Natural killer cell (primary cell): ENCODE data around the gene MMAB. TPM values are rescaled to one million over a fixed set of nuclear protein-coding genes. Genes with fewer than 3 reads are reported as not detected.

Source experiments
- ATAC-seq, 3 donors: fragments of 150-1000 bp in 2 of 3; fragments of 200-7000 bp in 1 of 3; cut with Tn5 transposase; 1 replicate in 1 of 3; 2 replicates in 2 of 3; pipeline ENCODE4 v1.10.0; 2021; ENCODE audit warnings: mild to moderate bottlenecking in 2 of 3, moderate library complexity in 2 of 3
- DNase-seq, 2 donors: peaks; one replicate each; pipeline versions ENCODE4 v3.0.0 to v3.0.0-alpha.2; 2013 to 2021; ENCODE audit warnings: mixed read lengths in 1 of 2
- H3K27ac ChIP-seq: one replicate; pipeline ENCODE4 v1.5.1; 2013; ENCODE audit warnings: mild to moderate bottlenecking, low read length
- H3K27me3 ChIP-seq: one replicate; pipeline ENCODE4 v1.6.1; 2013; ENCODE audit warnings: low read length; ENCODE audit not compliant: control insufficient read depth, insufficient read depth
- H3K36me3 ChIP-seq: one replicate; pipeline ENCODE4 v1.6.1; 2013; ENCODE audit warnings: low read length; ENCODE audit not compliant: control insufficient read depth, insufficient read depth
- H3K4me1 ChIP-seq: one replicate; pipeline ENCODE4 v1.6.1; 2013; ENCODE audit warnings: low read length; ENCODE audit not compliant: control insufficient read depth, insufficient read depth
- H3K4me3 ChIP-seq: one replicate; pipeline ENCODE4 v1.5.1; 2013; ENCODE audit warnings: low read length
- H3K9me3 ChIP-seq: one replicate; pipeline ENCODE4 v1.6.1; 2013; ENCODE audit warnings: low read length; ENCODE audit not compliant: control insufficient read depth, insufficient read depth
- H3K27ac Mint-ChIP-seq, 2 donors: one replicate each; pipeline ENCODE4 v1.8.0; 2022; ENCODE audit warnings: mild to moderate bottlenecking in 2 of 2, mixed read lengths in 2 of 2, moderate library complexity in 1 of 2
- H3K27me3 Mint-ChIP-seq, 2 donors: one replicate each; pipeline ENCODE4 v1.8.0; 2022; ENCODE audit warnings: low read depth in 2 of 2, mixed read lengths in 2 of 2
- H3K36me3 Mint-ChIP-seq: one replicate; pipeline ENCODE4 v1.8.0; 2022; ENCODE audit warnings: mixed read lengths
- H3K4me1 Mint-ChIP-seq, 2 donors: one replicate each; pipeline ENCODE4 v1.8.0; 2022; ENCODE audit warnings: mixed read lengths in 2 of 2
- H3K4me3 Mint-ChIP-seq: one replicate; pipeline ENCODE4 v1.8.0; 2022; ENCODE audit warnings: mild to moderate bottlenecking, moderate library complexity, mixed read lengths
- H3K9me3 Mint-ChIP-seq, 2 donors: one replicate each; pipeline ENCODE4 v1.8.0; 2022; ENCODE audit warnings: mixed read lengths in 2 of 2
- CTCF ChIP-seq: fragments of 200-600 bp; IDR thresholded peaks from one replicate; pipeline ENCODE4 v1.8.0; 2022; ENCODE audit warnings: antibody characterized with exemption
- WGBS: methylation state at CpG from one replicate; pipeline ENCODE4 v1.1.7; 2013; ENCODE audit warnings: missing lambda C conversion rate; ENCODE audit not compliant: insufficient coverage; 5-methylcytosine and 5-hydroxymethylcytosine counted together
- intact Hi-C: fragments of 100-400 bp; cut with micrococcal nuclease; formaldehyde crosslinking; loops from one replicate; pipeline ENCODE4 v1.14.2; 2022
- total RNA-seq, 4 donors: library from RNA; stranded (reverse); fragments of 120-200 nt in 1 of 4; gene quantifications; one replicate each; pipeline versions ENCODE4 v1.2.3 to v1.2.4, GENCODE V29; 2013 to 2022

The MMAB gene
- total RNA-seq, 3 donors from 2014 or later (not counting 1 experiment from before 2014, with no cell fraction given): 17.1 to 18.3 (median 17.6) TPM

GRCh38 chr12:109608793-109609192, 35.5 kb upstream of the MMAB start:
- Mint-ChIP-seq H3K4me3 (no peak overlapping the region), H3K27ac (no peak overlapping the region), H3K9me3 (no peaks in the 10 kb centered on the region), H3K36me3 (no peaks in the 10 kb centered on the region), H3K4me1 (no peaks in the 10 kb centered on the region), H3K27me3 (peaks cover 3 to 12% of the 10 kb centered on the region in 2 donors)
- WGBS: 92% methylated on average over 2 of the region's 3 CpGs
- no peaks in the 10 kb centered on the region for H3K36me3 ChIP-seq
- intact Hi-C loops: no loop called here
- TF ChIP-seq CTCF: no peak
- no peak overlapping the region for H3K27ac ChIP-seq
- H3K9me3 ChIP-seq: no peaks in the 10 kb centered on the region
- H3K4me1 ChIP-seq: peaks cover 3% of the 10 kb centered on the region
- no peak for ATAC-seq
- no peaks in the 10 kb centered on the region for H3K27me3 ChIP-seq
- no peak for DNase-seq
- no peak overlapping the region for H3K4me3 ChIP-seq

- ATAC-seq: no peak
- no peak overlapping the region for H3K4me3 Mint-ChIP-seq
- intact Hi-C loops: no loop called here
- Histone ChIP-seq H3K27me3 (no peaks in the 10 kb centered on the region), H3K27ac (no peak overlapping the region), H3K9me3 (no peaks in the 10 kb centered on the region), H3K36me3 (no peaks in the 10 kb centered on the region), H3K4me1 (peaks cover 8% of the 10 kb centered on the region), H3K4me3 (no peak overlapping the region)
- H3K9me3 Mint-ChIP-seq: no peaks in the 10 kb centered on the region
- no peaks in the 10 kb centered on the region for H3K4me1 Mint-ChIP-seq
- no peak for TF ChIP-seq CTCF
- 98% methylated on average over 4 of the region's 4 CpGs for WGBS
- H3K27me3 Mint-ChIP-seq: peaks cover 3 to 12% of the 10 kb centered on the region in 2 donors
- no peaks in the 10 kb centered on the region for H3K36me3 Mint-ChIP-seq
- no peak overlapping the region for H3K27ac Mint-ChIP-seq
- no peak for DNase-seq
These were observed 35.0 kb upstream of the MMAB start for GRCh38 chr12:109608270-109608669.

- H3K27me3 ChIP-seq: no peaks in the 10 kb centered on the region
These were observed 34.3 kb upstream of the MMAB start for GRCh38 chr12:109607618-109608017.

More at GRCh38 chr12:109607618-109608017, 34.3 kb upstream of the MMAB start:
- no peak overlapping the region for H3K4me3 Mint-ChIP-seq
- H3K4me3 ChIP-seq: no peak overlapping the region
- H3K4me1 ChIP-seq: peaks cover 8% of the 10 kb centered on the region
- intact Hi-C loops: no loop called here
- no peaks in the 10 kb centered on the region for H3K36me3 ChIP-seq
- 87% methylated on average over 4 of the region's 4 CpGs for WGBS
- H3K9me3 Mint-ChIP-seq: no peaks in the 10 kb centered on the region
- H3K9me3 ChIP-seq: no peaks in the 10 kb centered on the region
- ATAC-seq: no peak
- H3K27ac ChIP-seq: no peak overlapping the region
- H3K27me3 Mint-ChIP-seq: peaks cover 3 to 12% of the 10 kb centered on the region in 2 donors
- no peak for TF ChIP-seq CTCF
- no peak overlapping the region for H3K27ac Mint-ChIP-seq
- no peaks in the 10 kb centered on the region for H3K4me1 Mint-ChIP-seq
- no peaks in the 10 kb centered on the region for H3K36me3 Mint-ChIP-seq
- DNase-seq: no peak
